HG03175 (cell line): ENCODE data around the gene ATG4B.

Experiments used
- ATAC-seq: cut with Tn5 transposase; IDR thresholded peaks from one replicate; pipeline ENCODE4 v1.9.1; 2021; ENCODE audit warnings: mild to moderate bottlenecking, moderate library complexity; ENCODE audit not compliant: unreplicated experiment

ATG4B gene

DNA sequence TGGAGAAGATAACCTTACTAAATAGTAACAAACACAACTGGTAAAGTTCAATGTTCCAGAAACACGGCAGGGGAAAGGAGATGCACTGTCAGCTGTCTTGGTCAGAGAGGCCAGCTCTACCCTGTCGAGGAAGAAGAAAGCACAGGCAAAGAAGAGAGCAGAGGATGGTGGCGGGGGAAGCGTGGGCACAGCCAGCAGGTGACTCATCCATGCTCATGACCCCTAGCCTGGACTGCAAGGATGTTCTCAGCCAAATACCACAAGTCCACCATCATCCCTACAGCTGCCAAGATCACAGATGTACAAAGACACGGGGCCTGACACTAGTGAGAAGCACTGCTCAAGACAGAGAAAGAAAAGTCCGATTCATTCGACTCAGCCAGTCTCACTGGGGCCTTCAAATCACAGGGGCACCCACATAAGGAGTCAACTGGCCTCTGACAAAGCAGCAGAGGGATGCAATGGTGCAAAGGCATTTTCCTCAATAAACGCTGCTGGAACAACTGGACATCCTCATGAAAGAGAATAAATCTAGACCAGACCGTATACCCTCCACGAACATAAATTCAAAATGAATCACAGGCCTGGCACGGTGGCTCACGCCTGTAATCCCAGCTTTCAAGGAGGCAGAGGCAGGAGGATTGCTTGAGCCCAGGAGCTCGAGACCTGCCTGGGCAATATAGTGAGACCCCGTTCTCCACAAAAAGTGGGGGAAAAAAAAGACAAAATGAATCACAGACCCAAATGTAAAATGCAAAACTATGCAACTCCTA is 43.5 kb downstream of the ATG4B start:
- no peak for ATAC-seq

DNA sequence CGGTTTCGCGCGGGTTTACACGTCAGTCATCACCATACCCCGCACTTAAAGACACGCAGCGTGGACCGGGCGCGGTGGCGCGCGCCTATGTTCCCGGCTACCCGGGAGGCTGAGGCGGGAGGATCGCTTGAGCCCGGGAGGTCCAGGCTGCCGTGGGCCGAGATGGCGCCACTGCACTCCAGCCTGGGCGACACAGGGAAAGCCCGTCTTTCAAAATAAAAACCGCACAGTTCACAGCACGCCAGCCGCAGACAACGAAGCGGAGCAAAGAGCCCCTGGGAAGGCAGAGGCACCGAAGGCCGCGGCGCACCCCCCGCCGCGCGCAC is 48.8 kb downstream of the ATG4B start:
- ATAC-seq = peak; percentile 11

DNA sequence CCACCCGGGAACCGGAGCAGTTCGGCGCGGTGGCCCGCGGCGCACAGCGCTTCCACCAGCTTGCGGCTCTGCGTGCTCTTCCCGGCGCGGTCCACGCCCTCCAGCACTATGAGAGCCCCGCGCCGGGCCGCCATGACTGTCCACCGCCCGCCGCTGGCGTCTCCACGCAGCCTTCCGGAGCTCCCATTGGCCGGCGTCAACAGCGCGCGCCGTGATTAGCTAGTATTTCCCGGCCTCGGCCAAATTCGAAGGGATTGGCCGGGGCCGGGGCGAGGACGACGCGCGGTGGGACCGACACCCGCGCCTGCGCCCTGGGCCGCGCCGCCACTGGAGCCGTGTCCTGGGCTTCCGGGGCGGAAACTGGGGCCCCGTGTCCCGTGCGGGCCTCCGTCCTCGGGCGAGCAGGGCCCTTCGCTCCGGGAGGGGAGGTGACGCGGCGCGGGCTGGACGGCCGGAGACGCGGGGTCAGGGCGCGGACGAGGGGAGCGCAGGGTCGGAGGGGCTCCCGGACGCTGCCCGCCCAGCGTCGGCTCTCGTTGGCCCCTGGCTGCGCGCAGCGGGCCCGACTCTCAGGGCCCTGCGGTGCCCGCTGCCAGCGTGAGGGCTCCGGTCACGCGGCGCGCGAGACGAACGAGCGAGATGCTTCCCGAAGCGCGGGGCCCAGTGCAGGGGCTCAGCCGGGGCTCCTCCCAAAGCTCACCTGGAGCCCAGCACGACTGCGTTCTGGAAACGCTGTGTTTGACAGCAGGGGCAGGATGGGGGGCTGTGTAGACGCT is 49.3 kb downstream of the ATG4B start, which contains the start of gene DTYMK:
TSS of gene DTYMK (minus strand) at position 166 of the 776 bp plus-strand sequence. CDS start at position 134, 32 bp downstream.
- ATAC-seq = peak; percentile 94

DNA sequence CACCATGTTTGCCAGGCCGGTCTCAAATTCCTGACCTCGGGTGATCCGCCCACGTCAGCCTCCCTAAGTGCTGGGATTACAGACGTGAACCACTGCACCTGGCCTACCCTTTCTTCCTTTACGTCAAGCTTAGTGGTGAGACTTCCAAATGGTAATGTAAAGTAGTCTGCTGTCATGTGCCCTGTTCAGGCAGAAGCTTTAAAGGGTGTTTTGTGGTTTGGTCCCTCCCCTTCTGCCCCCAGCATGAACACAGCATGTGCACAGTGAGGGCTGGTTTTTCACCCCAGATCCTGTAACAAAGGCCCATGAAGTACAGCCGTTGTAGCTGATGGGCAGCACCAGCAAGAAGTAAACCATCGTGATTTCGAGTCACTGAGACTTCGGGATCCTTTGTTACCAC is 51.8 kb downstream of the ATG4B start:
- no peak for ATAC-seq

DNA sequence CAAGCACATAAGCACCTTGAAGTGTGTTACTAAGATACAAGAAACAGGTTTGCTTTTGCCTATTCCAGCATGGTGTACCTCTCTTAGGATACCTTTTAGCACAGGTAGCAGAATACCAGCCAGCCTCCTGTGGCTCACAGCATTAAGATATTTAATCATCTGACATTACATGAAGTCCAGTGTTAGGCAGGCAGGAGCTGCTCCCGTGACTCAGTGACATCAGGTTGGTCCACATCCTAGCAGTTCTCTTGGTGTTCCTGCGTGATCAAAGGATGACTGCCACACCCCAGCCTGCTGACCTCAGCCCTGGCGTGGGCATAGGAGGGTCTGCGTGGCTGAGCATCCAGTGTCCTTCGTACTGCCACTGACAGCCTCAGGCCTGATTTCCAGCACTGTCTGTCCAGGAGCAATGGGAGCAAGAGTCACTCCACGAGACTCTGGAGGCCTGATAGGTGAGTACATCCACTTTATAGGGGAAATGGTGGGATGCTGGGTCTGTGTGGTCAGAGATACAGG is 52.8 kb downstream of the ATG4B start:
- no peak for ATAC-seq

DNA sequence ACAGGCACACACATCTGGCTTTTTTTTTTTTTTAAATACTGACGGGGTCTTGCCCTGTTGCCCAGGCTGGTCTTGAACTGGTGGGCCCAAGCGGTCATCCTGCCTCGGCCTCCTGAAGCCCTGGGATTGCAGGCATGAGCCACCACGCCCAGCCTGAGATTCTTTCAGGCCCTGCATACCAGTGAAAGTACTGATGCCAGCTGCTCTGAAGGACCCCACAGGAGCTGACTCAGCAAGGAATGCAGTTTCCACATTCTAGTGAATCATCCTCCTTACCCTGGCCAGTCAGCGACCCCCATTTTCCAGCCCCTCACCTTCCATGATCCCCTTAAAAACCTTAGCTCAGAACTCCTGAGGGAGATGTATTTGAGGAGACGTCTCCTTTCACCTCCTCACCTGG is 55.0 kb downstream of the ATG4B start:
- no peak for ATAC-seq

DNA sequence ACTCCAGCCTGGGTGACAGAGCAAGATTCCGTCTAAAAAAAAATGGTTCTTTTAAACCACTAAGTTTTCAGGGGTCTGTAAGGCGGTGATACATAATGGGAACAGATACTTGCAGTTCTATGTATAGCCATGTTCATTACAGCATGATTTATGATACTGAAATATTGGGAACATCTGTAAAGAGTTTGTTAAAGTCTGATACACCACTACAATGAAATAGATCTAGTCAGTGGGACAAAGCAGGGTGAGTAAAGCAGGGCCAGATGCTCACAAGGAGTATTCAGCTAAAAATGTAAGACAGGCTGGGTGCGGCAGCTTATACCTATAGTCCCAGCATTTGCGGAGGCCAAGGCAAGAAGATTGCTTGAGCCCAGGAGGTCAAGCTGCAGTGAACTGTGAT is 58.2 kb downstream of the ATG4B start:
- ATAC-seq = no peak

DNA sequence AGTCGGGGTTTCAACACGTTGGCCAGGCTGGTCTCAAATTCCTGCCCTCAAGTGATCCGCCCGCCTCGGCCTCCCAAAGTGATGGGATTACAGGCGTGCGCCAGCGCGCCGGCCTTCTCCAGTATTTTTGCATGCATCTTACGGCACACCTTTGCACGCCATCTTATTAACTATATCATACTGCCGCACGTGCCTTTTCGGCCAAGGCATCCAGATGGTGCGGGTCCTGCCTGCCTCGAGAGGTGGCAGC is 63.6 kb downstream of the ATG4B start:
- ATAC-seq = no peak

DNA sequence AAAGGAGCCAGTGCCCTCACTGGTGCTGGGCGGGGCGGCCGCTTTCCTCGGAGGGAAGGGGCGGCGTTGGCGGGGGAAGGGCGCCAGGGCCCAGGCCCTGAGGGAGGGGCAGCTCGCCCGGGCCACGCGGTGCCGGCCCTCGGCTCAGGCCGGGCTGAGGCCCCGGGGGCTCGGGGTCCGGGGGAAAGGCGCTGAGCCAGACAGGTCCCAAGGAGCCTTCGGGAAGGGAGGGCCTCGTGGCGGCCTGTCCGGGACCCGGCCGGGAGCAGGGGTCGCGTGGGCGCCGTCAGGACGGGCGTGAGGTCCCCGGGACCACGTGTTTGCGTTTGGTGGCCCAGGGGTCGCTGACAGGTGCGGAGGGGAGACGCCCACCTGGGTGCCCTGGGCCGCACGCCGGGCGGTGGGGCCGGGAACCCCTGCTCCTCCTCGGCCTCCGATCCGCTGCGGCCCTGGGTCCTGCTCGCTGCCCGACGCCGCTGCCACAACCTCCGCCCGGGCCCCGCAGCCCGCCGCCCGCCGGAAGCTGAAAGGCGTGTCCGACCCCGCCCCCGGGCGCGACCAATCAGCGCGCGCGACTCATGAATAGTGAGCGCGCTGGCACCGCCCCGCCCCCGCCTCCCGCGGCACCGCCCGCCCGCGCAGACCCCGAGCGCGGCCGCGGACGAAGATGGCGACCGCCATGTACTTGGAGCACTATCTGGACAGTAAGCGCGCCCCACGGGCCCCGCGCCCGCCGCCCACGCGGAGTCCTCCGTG is 64.1 kb downstream of the ATG4B start, which contains the start of gene ING5:
TSS of gene ING5 (plus strand) at position 641 of the 756 bp plus-strand sequence. CDS start at position 668, 27 bp downstream.
- ATAC-seq = peak; percentile 60

DNA sequence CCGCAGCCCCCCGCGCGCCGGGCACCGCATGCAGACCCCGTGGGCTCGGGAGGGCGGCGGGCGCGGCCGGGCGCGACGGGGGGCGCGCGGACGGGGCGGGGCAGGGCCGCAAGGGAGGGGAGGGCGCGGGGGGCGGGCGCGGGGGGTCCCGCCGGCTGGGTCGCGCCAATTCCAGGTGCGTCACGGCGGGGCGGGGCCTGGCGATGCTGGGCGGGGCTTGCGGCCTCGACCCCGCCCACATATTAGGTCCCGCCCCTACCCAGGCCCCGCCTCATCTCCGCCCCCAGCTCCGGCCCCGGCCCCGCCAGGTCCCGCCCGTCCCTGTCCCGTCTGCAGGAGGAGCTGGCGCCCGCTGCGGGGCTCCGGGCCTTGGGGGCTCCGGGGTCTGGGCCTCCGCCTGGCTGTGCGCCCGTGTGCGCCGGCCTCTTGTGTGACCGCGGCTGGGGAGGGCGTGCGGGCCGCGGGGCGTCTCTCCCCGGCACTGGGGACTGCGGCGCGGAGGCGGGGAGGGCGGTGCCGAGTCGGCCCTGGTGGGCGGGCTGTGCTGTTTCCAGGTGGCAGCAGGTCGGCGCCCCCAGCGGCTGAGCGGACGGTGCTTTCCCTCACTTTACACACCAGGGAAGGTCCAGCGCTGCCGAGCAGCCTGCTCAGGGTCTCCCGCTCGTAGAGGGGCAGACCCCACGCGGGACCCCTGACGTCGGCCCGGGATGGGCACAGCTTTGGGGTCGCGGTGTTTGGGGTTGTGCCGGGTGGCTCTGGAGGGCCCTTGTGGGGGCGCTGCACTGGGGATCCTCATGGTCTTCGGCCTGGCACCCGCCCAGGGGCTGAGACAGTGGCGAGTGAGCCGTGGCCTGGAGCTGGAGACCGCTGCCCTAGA is 64.9 kb downstream of the ATG4B start:
- peak; percentile 72 for ATAC-seq

DNA sequence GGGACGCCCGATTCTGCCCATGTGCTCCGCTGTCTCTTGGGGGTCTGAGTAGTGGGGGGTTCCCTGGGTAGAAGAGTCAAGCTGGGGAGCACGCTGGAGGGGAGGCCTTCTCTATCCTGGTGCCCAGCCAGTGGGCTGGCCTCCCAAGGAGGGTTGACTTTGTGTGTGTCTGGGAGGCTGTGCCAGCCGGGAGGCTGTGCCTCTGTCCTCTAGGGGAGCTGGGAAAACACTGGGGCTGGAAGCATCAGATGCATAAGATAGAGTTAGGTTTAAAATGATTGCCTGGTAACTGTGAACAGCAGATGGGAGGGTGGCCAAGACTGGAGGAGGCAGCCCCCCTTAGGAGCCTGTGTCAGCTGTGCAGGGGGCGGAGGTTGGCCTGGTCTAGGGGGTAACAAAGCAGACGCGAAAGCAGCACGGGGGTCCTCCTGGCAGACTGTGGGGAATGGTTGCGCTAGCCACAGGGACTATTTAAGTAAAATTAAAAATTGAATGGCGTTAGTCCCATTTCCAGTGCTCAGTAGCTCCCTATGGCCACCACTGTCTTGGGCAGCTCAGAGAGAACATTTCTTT is 65.6 kb downstream of the ATG4B start:
- ATAC-seq = no peak

DNA sequence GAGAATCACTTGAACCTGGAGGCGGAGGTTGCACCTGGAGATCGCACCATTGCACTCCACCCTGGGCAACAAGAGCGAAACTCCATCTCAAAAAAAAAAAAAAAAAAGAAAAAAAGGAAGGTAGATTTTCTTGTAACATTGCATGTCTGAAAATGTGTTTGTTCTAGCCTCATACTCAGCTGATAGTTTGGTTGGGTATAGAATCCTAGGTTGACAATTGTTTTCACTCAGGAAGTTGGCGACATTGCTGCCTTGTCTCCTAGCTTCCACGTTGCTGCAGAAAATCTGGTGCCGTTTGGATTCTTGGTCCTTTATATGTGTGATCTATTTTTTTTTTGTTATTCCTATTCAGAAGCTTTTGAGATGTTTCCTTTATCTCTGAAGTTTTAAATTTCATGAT is 69.0 kb downstream of the ATG4B start:
- no peak for ATAC-seq

DNA sequence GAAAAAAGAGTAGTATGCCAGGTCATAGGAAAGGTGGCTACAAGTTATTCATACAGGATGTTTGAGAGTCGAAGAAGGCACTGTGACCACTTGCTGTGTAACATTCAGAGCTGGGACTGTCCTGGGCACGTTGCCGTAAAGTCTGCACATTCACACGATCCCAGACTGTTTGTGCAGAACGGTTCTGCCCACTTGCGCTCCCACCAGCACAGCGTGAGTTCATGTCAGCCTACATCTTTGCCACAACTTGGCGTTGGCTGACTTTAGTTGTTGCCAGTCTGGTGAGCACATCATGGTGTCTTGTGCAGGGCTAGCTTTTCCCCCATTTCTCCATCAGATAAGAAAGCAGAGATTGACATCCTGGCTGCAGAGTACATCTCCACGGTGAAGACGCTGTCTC is 71.4 kb downstream of the ATG4B start:
- no peak for ATAC-seq

DNA sequence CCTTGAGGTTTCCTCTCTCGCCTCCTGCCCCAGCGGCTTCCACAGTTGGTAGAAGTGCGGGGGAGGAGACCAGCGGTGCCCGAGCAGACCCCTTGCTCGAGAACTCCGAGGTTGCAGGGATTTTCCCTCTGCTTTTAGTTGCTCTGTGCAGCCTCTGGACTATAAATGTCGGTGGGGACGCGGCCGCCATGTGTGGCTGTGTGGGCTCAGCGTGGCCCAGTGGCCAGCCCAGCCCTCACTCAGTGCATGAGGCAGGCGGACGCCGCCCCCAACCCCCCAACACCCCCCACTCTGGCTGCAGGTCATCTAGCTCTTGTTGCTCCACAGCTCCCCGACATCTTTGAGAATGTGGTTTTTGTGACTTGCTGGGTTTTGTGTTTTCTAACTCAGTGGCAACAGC is 81.6 kb downstream of the ATG4B start:
- ATAC-seq = no peak

DNA sequence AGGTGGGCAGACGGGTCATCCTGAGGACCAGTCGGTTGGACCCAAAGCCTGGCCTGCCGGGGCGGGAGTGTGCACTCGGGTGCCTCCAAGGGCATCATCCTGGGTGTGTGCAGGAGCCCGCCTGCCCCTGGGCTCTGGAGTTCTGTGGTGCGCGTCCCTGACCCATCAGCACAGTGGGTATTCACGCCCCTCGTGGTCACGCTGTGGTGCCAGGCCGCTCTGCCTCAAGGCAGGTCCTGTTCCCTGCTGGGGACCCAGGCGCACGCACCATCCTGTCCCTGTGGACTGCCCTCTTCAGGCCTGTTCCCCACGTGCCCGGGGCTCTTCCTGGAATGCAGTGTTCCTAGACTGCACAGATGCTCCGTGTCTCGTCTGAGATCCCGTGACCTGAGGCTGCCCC is 82.6 kb downstream of the ATG4B start:
- ATAC-seq = no peak

DNA sequence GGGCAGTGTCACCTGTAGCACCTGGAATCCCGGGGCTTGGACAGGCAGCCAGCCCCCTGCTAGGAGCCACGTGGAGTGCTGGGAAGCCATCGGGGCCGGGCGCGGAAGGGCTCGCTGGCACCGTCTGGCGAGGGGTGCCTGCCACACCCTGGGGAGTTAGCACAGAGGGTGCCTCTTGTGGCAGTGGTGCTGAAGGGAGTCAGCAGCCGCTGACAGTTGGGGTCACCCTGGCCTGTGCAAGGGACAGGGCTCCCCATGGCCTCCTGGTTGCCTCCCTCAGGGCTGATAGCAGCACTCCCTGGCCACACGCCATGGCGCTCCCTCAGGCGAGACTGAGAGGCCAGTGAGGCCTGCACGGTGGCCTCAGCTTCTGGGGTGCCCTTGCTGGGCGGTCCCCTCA is 83.1 kb downstream of the ATG4B start:
- no peak for ATAC-seq

DNA sequence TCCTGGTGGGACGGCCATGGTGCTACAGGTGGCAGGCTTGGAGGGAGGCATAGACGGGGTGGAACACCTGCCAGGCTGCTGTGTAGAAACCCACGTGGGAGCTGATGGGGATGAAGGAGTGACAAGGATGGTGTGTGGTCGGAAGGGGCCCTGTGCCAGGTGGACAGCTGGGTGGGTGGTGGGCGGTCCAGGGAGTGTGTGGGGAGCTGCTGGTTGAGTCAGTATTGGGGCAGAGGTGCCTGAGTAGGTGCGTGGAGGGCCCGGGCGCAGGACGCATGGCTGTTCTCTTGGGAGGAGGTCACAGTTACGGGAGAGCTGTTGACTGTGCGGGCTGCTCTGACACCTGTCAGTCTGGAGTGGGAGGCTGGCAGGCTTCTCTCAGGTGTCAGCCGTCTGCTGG is 84.4 kb downstream of the ATG4B start:
- no peak for ATAC-seq

DNA sequence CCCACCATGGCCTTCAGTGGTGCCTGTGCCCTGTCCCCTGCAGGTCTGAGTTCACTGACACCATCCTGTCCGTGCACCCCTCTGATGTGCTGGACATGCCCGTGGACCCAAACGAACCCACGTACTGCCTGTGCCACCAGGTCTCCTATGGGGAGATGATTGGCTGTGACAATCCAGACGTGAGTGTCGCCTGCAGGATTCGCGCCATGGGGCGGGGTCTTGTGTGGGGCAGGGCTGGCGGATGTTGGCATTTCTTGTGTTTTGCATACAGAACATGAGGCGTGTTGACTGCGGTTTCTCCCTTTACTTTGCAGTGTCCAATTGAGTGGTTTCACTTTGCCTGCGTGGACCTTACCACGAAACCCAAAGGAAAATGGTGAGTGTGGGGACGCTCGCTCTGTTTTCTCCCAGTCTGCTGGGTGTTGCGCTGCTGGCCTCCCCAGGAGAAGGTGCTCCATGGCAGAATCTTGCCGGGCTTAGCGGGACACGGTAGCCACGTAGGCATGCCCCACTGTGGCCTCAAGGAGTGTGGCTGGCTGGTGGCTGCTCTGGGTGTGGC is 85.5 kb downstream of the ATG4B start:
- ATAC-seq = no peak
